PC-9 (cell line): ENCODE results near the gene BTN2A1. TPM values are rescaled to one million over a fixed set of nuclear protein-coding genes. Genes with fewer than 3 reads are reported as not detected.

Experiments used
- BruUV-seq: library from RNA; stranded (reverse); fragments of 400-500 nt; replicated peaks from 2 replicates; lab custom pipeline; 2021; lab: Mats Ljungman, UMichigan
- CTCF ChIA-PET: fragments of 300-600 bp; sonication (Branson Sonifier 250); formaldehyde crosslinking; loops from one replicate; lab custom pipeline; 2022; ENCODE audit warnings: antibody characterized with exemption; lab: Charles Lee
- POLR2A ChIA-PET: fragments of 300-600 bp; sonication (Branson Sonifier 250); formaldehyde crosslinking; loops from one replicate; lab custom pipeline; 2022; ENCODE audit warnings: antibody characterized with exemption; ENCODE audit not compliant: unreplicated experiment; lab: Charles Lee
- DNase-seq, 2 experiments: peaks; one replicate each; pipeline versions ENCODE4 v3.0.0 to v3.0.0-alpha.2; 2015 to 2022; ENCODE audit warnings: mixed read lengths in 1 of 2
- H2AFZ ChIP-seq: fragments of 200-600 bp; sonication (generic); 2 replicates; pipeline ENCODE4 v1.8.1; 2017; ENCODE audit warnings: antibody characterized with exemption
- H3F3A ChIP-seq: fragments of 200-600 bp; sonication (generic); 2 replicates; pipeline ENCODE4 v1.8.1; 2017; ENCODE audit warnings: antibody characterized with exemption, mild to moderate bottlenecking, low read depth; ENCODE audit not compliant: insufficient read depth
- H3K27ac ChIP-seq: fragments of 200-600 bp; sonication (generic); 2 replicates; pipeline ENCODE4 v1.6.1; 2016; ENCODE audit warnings: mixed run types
- H3K27me3 ChIP-seq: fragments of 200-600 bp; sonication (generic); 2 replicates; pipeline ENCODE4 v1.6.1; 2016; ENCODE audit warnings: low read depth, mixed run types; ENCODE audit not compliant: insufficient read depth
- H3K36me3 ChIP-seq: fragments of 200-600 bp; sonication (generic); 2 replicates; pipeline ENCODE4 v1.6.1; 2016; ENCODE audit warnings: low read depth, mixed run types
- H3K4me1 ChIP-seq: fragments of 200-600 bp; sonication (generic); replicated peaks from 2 replicates; pipeline ENCODE4 v1.6.1; 2016; ENCODE audit warnings: mixed run types; ENCODE audit not compliant: insufficient read depth
- H3K4me2 ChIP-seq: fragments of 200-600 bp; sonication (generic); 2 replicates; pipeline ENCODE4 v1.6.1; 2017; ENCODE audit warnings: mixed run types
- H3K4me3 ChIP-seq: fragments of 200-600 bp; sonication (generic); 2 replicates; pipeline ENCODE4 v1.6.1; 2016; ENCODE audit warnings: mixed run types
- H3K79me2 ChIP-seq: fragments of 200-600 bp; sonication (generic); 2 replicates; pipeline ENCODE4 v1.6.1; 2017; ENCODE audit warnings: low read depth, mixed run types
- H3K9me2 ChIP-seq: fragments of 200-600 bp; sonication (generic); 2 replicates; pipeline ENCODE4 v1.8.1; 2017; ENCODE audit warnings: mild to moderate bottlenecking; ENCODE audit not compliant: insufficient read depth
- H3K9me3 ChIP-seq: fragments of 200-600 bp; sonication (generic); 2 replicates; pipeline ENCODE4 v1.8.1; 2016; ENCODE audit warnings: low read depth; ENCODE audit not compliant: insufficient read depth
- H4K20me1 ChIP-seq: fragments of 200-600 bp; sonication (generic); 2 replicates; pipeline ENCODE4 v1.8.1; 2017; ENCODE audit not compliant: insufficient read depth
- CTCF ChIP-seq: fragments of 200-600 bp; sonication (generic); conservative IDR thresholded peaks from 2 replicates; pipeline ENCODE4 v1.6.1; 2017; ENCODE audit warnings: mixed run types, antibody characterized with exemption, mild to moderate bottlenecking, moderate library complexity
- EZH2 ChIP-seq: fragments of 200-600 bp; sonication (generic); IDR thresholded peaks from 2 replicates; pipeline ENCODE4 v1.8.0; 2017; ENCODE audit warnings: antibody characterized with exemption, low read depth
- intact Hi-C: fragments of 100-400 bp; cut with micrococcal nuclease; formaldehyde crosslinking; loops from one replicate; pipeline ENCODE4 v1.10.0; 2022; ENCODE audit not compliant: unreplicated experiment
- total RNA-seq: library from RNA; stranded (reverse); gene quantifications from 2 replicates; pipeline ENCODE4 v1.2.3, GENCODE V29; 2021

BTN2A1 gene
- total RNA-seq, 1 experiment from 2014 or later, result 19.5 TPM

GRCh38 chr6:26516481-26517427 is 59.0 kb downstream of the BTN2A1 start:
- no peaks in the 10 kb centered on the region for H3K9me2 ChIP-seq
- no peaks in the 10 kb centered on the region for H3K27me3 ChIP-seq
- no peak for DNase-seq
- H3K4me3 ChIP-seq, result no peak overlapping the region
- CTCF ChIA-PET, result no interaction called here
- TF ChIP-seq EZH2 (no peak), CTCF (no peak)
- no TSS peak for BruUV-seq
- POLR2A ChIA-PET, result interaction anchor here (0.6 kb wide), 1 partner anchor 187 kb away, joined by 6 read pairs; no protein-coding TSS in a partner anchor
- H3K36me3 ChIP-seq, result no peaks in the 10 kb centered on the region
- no peaks in the 10 kb centered on the region for H4K20me1 ChIP-seq
- H2AFZ ChIP-seq, result no peak overlapping the region
- H3K9me3 ChIP-seq, result no peaks in the 10 kb centered on the region
- H3K27ac ChIP-seq, result no peak overlapping the region
- H3K4me2 ChIP-seq, result no peak overlapping the region
- intact Hi-C loops, result no loop called here
- H3F3A ChIP-seq, result peaks cover 5% of the 10 kb centered on the region
- H3K79me2 ChIP-seq, result no peaks in the 10 kb centered on the region
- peaks cover 8% of the 10 kb centered on the region for H3K4me1 ChIP-seq

Other genes starting within 250 kb of the BTN2A1 start
- gene BTN3A2, start 92.8 kb upstream of the BTN2A1 start, total RNA-seq, result 28.7 and 32.9 TPM in 2 replicates
- 20.7 and 23.4 TPM in 2 replicates for gene BTN2A2, start 74.8 kb upstream of the BTN2A1 start, total RNA-seq
- gene BTN3A1, start 55.7 kb upstream of the BTN2A1 start, total RNA-seq, result 28.3 and 30.4 TPM in 2 replicates
- gene BTN3A3, start 17.5 kb upstream of the BTN2A1 start, total RNA-seq, result 26.2 and 29.8 TPM in 2 replicates
- not detected in 2 replicates for gene BTN1A1, start 42.3 kb downstream of the BTN2A1 start, total RNA-seq
- gene HMGN4, start 80.4 kb downstream of the BTN2A1 start, total RNA-seq, result 86.9 and 90.5 TPM in 2 replicates
- 16.8 and 19.5 TPM in 2 replicates for gene ABT1, start 139.0 kb downstream of the BTN2A1 start, total RNA-seq
- gene ZNF322, start 201.8 kb downstream of the BTN2A1 start, total RNA-seq, result 23.0 and 28.2 TPM in 2 replicates